ENCODE data around the gene JAG2.

- TF ChIP-seq CTCF (IDR thresholded peaks at IDR 0.05): no peak
- TF ChIP-seq POLR2A (IDR thresholded peaks at IDR 0.05): no peak
These were observed 35.8 kb upstream of the JAG2 start for GRCh38 chr14:105204206-105204930.
